ENCODE measurements around the gene BCAP31. TPM values are rescaled to one million over a fixed set of nuclear protein-coding genes. Genes with fewer than 3 reads are reported as not detected.
A peak's percentile ranks its signal among the peaks of the same experiment; 100 is the strongest.

The BCAP31 gene
- total and polyA plus RNA-seq, 2 of the 13 experiments (the other 11 are each of a cell fraction or from before 2014, with no cell fraction given), result 139 to 178 TPM

DNA sequence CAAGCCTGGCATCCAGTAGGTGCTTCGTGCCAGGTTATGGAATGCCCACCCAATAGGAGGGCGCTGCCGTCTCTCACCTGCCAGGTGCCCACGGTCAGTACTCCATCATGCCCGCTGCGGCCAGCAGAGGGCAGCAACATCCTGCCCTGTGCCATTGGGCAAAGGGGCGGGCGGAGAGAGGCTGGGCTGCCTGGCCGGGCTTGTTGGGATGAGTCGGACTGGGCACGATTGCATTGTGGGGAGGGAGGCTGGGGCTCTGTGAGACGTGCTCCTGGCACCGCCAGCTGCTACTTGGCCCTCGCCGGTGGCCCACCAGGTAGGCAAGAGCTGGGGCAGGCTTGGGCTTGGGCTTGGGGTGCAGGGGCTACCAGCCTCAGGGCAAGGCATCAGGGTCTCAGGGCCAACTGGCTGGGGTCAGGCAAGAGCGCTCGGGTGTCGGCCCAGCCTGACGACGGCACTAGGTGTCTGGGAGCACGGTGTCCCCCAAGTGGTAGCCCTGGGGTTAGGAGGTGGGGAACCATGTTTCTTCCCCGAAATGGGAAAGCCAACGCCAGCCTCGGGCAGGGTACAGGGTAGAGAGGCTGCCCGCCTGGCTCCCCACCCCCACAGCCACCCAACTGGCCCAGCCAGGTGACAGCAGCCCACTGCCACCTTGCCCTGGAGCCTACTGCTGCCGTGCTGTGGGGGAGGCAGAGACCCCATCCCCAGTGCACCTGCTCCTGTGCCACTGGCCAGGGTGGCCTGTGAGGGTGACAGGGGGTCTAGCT lies 40.0 kb upstream of the BCAP31 start, which contains the start of gene PLXNB3 (continued):
- TF ChIP-seq FLYWCH1 (CRISPR knock-in tag; IDR thresholded peaks at IDR 0.05), result no peak
- TF ChIP-seq, protein P1, sequence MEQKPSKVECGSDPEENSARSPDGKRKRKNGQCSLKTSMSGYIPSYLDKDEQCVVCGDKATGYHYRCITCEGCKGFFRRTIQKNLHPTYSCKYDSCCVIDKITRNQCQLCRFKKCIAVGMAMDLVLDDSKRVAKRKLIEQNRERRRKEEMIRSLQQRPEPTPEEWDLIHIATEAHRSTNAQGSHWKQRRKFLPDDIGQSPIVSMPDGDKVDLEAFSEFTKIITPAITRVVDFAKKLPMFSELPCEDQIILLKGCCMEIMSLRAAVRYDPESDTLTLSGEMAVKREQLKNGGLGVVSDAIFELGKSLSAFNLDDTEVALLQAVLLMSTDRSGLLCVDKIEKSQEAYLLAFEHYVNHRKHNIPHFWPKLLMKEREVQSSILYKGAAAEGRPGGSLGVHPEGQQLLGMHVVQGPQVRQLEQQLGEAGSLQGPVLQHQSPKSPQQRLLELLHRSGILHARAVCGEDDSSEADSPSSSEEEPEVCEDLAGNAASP (CRISPR knock-in tag; IDR thresholded peaks at IDR 0.05; ENCODE audit: borderline replicate concordance), result no peak
- TF ChIP-seq HMG20B (CRISPR knock-in tag; conservative IDR thresholded peaks at IDR 0.05), result 0 out of 2 replicates have a peak, but pooled peaks have one; percentile 38
- TF ChIP-seq KDM5B (CRISPR knock-in tag; IDR thresholded peaks at IDR 0.05; ENCODE audit: borderline replicate concordance), result no peak
- 0 out of 2 replicates have a peak, but pooled peaks have one; percentile 11 for TF ChIP-seq NFYC (CRISPR knock-in tag; IDR thresholded peaks at IDR 0.05)
- no peak for TF ChIP-seq RELA (CRISPR knock-in tag; IDR thresholded peaks at IDR 0.05)
- TF ChIP-seq RCOR2 (CRISPR knock-in tag; IDR thresholded peaks at IDR 0.05), result no peak
- TF ChIP-seq ATRX (CRISPR knock-in tag; IDR thresholded peaks at IDR 0.05; ENCODE audit: borderline replicate concordance), result no peak
- TF ChIP-seq SPEN (CRISPR knock-in tag; IDR thresholded peaks at IDR 0.05; ENCODE audit: low read depth), result 0 out of 2 replicates have a peak, but pooled peaks have one; percentile 37
- TF ChIP-seq MATR3 (CRISPR knock-in tag; IDR thresholded peaks at IDR 0.05), result no peak
- no peak for TF ChIP-seq XBP1 (CRISPR knock-in tag; IDR thresholded peaks at IDR 0.05)
- TF ChIP-seq, protein P2, sequence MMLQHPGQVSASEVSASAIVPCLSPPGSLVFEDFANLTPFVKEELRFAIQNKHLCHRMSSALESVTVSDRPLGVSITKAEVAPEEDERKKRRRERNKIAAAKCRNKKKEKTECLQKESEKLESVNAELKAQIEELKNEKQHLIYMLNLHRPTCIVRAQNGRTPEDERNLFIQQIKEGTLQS (CRISPR knock-in tag; IDR thresholded peaks at IDR 0.05), result no peak
- TF ChIP-seq, protein P3, sequence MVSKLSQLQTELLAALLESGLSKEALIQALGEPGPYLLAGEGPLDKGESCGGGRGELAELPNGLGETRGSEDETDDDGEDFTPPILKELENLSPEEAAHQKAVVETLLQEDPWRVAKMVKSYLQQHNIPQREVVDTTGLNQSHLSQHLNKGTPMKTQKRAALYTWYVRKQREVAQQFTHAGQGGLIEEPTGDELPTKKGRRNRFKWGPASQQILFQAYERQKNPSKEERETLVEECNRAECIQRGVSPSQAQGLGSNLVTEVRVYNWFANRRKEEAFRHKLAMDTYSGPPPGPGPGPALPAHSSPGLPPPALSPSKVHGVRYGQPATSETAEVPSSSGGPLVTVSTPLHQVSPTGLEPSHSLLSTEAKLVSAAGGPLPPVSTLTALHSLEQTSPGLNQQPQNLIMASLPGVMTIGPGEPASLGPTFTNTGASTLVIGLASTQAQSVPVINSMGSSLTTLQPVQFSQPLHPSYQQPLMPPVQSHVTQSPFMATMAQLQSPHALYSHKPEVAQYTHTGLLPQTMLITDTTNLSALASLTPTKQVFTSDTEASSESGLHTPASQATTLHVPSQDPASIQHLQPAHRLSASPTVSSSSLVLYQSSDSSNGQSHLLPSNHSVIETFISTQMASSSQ (IDR thresholded peaks at IDR 0.05; ENCODE audit: low read depth), result no peak
- TF ChIP-seq, protein P3 (CRISPR knock-in tag; IDR thresholded peaks at IDR 0.05; ENCODE audit: borderline replicate concordance), result no peak
- no peak for TF ChIP-seq EP300 (IDR thresholded peaks at IDR 0.05; ENCODE audit: low read depth in 2 of 2, low read length in 2 of 2)
- TF ChIP-seq EP300 (CRISPR knock-in tag; IDR thresholded peaks at IDR 0.05; ENCODE audit: borderline replicate concordance), result no peak
- TF ChIP-seq ZNF484 (CRISPR knock-in tag; IDR thresholded peaks at IDR 0.05; ENCODE audit: borderline replicate concordance, low read depth), result no peak
- TF ChIP-seq IRX3 (CRISPR knock-in tag; IDR thresholded peaks at IDR 0.05; ENCODE audit: borderline replicate concordance, low read depth), result no peak
- no peak for TF ChIP-seq SUZ12 (IDR thresholded peaks at IDR 0.05; ENCODE audit: low read depth, low read length)
- TF ChIP-seq, protein P4, sequence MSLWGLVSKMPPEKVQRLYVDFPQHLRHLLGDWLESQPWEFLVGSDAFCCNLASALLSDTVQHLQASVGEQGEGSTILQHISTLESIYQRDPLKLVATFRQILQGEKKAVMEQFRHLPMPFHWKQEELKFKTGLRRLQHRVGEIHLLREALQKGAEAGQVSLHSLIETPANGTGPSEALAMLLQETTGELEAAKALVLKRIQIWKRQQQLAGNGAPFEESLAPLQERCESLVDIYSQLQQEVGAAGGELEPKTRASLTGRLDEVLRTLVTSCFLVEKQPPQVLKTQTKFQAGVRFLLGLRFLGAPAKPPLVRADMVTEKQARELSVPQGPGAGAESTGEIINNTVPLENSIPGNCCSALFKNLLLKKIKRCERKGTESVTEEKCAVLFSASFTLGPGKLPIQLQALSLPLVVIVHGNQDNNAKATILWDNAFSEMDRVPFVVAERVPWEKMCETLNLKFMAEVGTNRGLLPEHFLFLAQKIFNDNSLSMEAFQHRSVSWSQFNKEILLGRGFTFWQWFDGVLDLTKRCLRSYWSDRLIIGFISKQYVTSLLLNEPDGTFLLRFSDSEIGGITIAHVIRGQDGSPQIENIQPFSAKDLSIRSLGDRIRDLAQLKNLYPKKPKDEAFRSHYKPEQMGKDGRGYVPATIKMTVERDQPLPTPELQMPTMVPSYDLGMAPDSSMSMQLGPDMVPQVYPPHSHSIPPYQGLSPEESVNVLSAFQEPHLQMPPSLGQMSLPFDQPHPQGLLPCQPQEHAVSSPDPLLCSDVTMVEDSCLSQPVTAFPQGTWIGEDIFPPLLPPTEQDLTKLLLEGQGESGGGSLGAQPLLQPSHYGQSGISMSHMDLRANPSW (CRISPR knock-in tag; IDR thresholded peaks at IDR 0.05; ENCODE audit: borderline replicate concordance), result no peak
- TF ChIP-seq ZNF101 (CRISPR knock-in tag; IDR thresholded peaks at IDR 0.05; ENCODE audit: borderline replicate concordance, low read depth), result no peak

Data from HepG2 (cell line).